Activated T-cell treated with anti-CD3 and anti-CD28 coated beads, Interleukin-2, amount 50 U/mL, for 72 hours (primary cell): ENCODE results near the gene PER1. TPM values are rescaled to one million over a fixed set of nuclear protein-coding genes. Genes with fewer than 3 reads are reported as not detected.

ENCODE experiments used
- ATAC-seq, 2 donors: fragments of 150-1000 bp; cut with Tn5 transposase; replicated peaks in 1 of 2; 2 replicates each; pipeline ENCODE4 v1.10.0; 2021; ENCODE audit warnings: moderate library complexity in 2 of 2, mild to moderate bottlenecking in 1 of 2
- DNase-seq, 2 donors: peaks; one replicate each; pipeline ENCODE4 v3.0.0; 2021 to 2022; ENCODE audit warnings: mixed read lengths in 1 of 2
- H3K27ac Mint-ChIP-seq: one replicate; pipeline ENCODE4 v1.8.0; 2022; ENCODE audit warnings: mild to moderate bottlenecking, moderate library complexity, mixed read lengths
- H3K27me3 Mint-ChIP-seq: one replicate; pipeline ENCODE4 v1.8.0; 2022; ENCODE audit warnings: low read depth, mixed read lengths
- H3K36me3 Mint-ChIP-seq, 2 donors: one replicate each; pipeline ENCODE4 v1.8.0; 2022; ENCODE audit warnings: mixed read lengths in 2 of 2, mild to moderate bottlenecking in 1 of 2; ENCODE audit not compliant: insufficient read depth in 2 of 2
- H3K4me1 Mint-ChIP-seq: one replicate; pipeline ENCODE4 v1.8.0; 2022; ENCODE audit warnings: low read depth, mixed read lengths
- H3K4me3 Mint-ChIP-seq, 2 donors: one replicate each; pipeline ENCODE4 v1.8.0; 2022; ENCODE audit warnings: mild to moderate bottlenecking in 2 of 2, mixed read lengths in 2 of 2, moderate library complexity in 2 of 2
- H3K9me3 Mint-ChIP-seq, 2 donors: one replicate each; pipeline ENCODE4 v1.8.0; 2022; ENCODE audit warnings: mixed read lengths in 2 of 2
- total RNA-seq, 2 donors: library from RNA; stranded (reverse); gene quantifications; one replicate each; pipeline ENCODE4 v1.2.3, GENCODE V29; 2022

PER1 gene
- total RNA-seq, 2 donors from 2014 or later, result 58.2 to 78.5 TPM

DNA sequence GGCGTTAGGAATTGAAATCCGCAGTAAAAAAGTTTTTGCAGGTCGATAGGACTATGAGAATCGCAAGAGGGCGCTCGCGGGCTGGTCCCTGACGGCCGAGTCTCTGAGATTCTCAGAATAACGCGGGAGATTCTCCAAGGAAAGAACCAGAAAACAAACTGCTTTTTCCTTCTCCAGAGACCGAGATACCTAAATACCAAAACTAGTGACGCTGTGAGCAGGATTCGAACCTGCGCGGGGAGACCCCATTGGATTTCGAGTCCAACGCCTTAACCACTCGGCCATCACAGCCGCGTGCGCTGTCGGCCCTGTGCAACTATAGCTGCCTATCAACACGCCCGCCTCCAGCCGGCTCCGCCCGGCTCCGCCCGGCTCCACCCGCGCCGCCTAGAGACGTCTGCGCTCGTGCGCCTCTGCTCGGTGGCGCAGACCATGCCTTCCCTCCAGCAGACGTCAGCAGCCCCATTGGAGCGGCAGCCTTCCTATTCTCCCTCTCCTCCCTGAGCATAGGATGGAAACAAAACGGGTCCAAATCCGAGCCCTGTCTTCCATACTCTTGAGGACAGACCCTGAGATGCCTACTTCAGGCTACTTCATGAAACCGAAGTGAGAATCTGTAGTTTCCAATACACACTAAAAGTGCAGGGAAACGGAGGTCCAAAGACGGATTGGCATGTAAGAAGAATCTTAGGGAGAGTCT, 13.4 kb downstream of the PER1 start:
- Mint-ChIP-seq H3K4me1 (no peaks in the 10 kb centered on the region), H3K27me3 (no peaks in the 10 kb centered on the region), H3K36me3 (peaks cover 5 to 7% of the 10 kb centered on the region in 2 donors), H3K4me3 (no peak overlapping the region), H3K9me3 (no peaks in the 10 kb centered on the region), H3K27ac (no peak overlapping the region)
- DNase-seq (peak; percentile 96 to 97), ATAC-seq (peak; percentile 94)

- no peaks in the 10 kb centered on the region for H3K27me3 Mint-ChIP-seq
- ATAC-seq (no peak), DNase-seq (no peak)
- no peaks in the 10 kb centered on the region for H3K9me3 Mint-ChIP-seq
- no peak overlapping the region for H3K27ac Mint-ChIP-seq
- no peaks in the 10 kb centered on the region for H3K4me1 Mint-ChIP-seq
- peaks cover 5 to 7% of the 10 kb centered on the region in 2 donors for H3K36me3 Mint-ChIP-seq
- H3K4me3 Mint-ChIP-seq, result no peak overlapping the region
Measured at GRCh38 chr17:8138374-8138671, 13.9 kb downstream of the PER1 start.

GRCh38 chr17:8137645-8138373, 14.4 kb downstream of the PER1 start:
- Mint-ChIP-seq H3K27me3 (no peaks in the 10 kb centered on the region), H3K4me3 (no peak overlapping the region), H3K27ac (no peak overlapping the region), H3K9me3 (no peaks in the 10 kb centered on the region), H3K36me3 (peaks cover 5 to 7% of the 10 kb centered on the region in 2 donors), H3K4me1 (no peaks in the 10 kb centered on the region)
- DNase-seq (no peak), ATAC-seq (no peak)

DNA sequence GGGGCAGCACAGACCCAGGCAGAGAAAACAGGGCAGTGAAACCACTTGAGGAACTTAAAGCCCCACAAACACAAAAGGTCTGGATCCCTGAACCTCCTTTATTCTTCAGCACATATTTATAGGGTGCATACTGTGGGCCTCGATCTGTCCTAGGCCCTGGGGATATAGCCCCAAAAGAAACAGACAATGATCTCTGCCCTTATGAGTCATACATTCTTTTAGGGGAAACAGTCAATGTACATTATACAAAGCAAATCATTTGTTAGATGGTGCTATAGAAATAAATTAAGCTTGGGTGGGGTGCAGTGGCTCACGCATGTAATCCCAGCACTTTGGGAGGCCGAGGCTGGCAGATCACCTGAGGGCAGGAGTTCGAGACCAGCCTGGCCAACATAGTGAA, 18.3 kb downstream of the PER1 start:
- Mint-ChIP-seq H3K36me3 (no peaks in the 10 kb centered on the region), H3K4me1 (peaks cover 6% of the 10 kb centered on the region), H3K9me3 (no peaks in the 10 kb centered on the region), H3K4me3 (no peak overlapping the region), H3K27me3 (no peaks in the 10 kb centered on the region), H3K27ac (no peak overlapping the region)
- DNase-seq (no peak), ATAC-seq (no peak)

GRCh38 chr17:8133399-8133798, 18.8 kb downstream of the PER1 start:
- Mint-ChIP-seq H3K27me3 (no peaks in the 10 kb centered on the region), H3K4me3 (no peak overlapping the region), H3K36me3 (no peaks in the 10 kb centered on the region), H3K4me1 (peaks cover 6% of the 10 kb centered on the region), H3K9me3 (no peaks in the 10 kb centered on the region), H3K27ac (no peak overlapping the region)
- ATAC-seq (no peak), DNase-seq (no peak)

- Mint-ChIP-seq H3K27ac (no peak overlapping the region), H3K27me3 (no peaks in the 10 kb centered on the region), H3K9me3 (no peaks in the 10 kb centered on the region), H3K36me3 (no peaks in the 10 kb centered on the region), H3K4me1 (peaks cover 11% of the 10 kb centered on the region), H3K4me3 (no peak overlapping the region)
- DNase-seq, result no peak
- ATAC-seq, result peak; percentile 61 to 67
Measured at GRCh38 chr17:8131844-8132441, 20.3 kb downstream of the PER1 start.

GRCh38 chr17:8128125-8128784, 23.9 kb downstream of the PER1 start:
- Mint-ChIP-seq H3K4me1 (peaks cover 47% of the 10 kb centered on the region), H3K27me3 (peaks cover 16% of the 10 kb centered on the region), H3K27ac (no peak overlapping the region), H3K4me3 (no peak overlapping the region), H3K9me3 (no peaks in the 10 kb centered on the region), H3K36me3 (peaks cover 3 to 9% of the 10 kb centered on the region in 2 donors)
- no peak for DNase-seq
- ATAC-seq, result no peak

- Mint-ChIP-seq H3K4me1 (peaks cover 46% of the 10 kb centered on the region), H3K27ac (peak overlapping the region; percentile 84), H3K4me3 (peak overlapping the region; percentile 88 to 89), H3K27me3 (peaks cover 25% of the 10 kb centered on the region), H3K36me3 (peaks cover 3 to 12% of the 10 kb centered on the region in 2 donors), H3K9me3 (no peaks in the 10 kb centered on the region)
- ATAC-seq (peak; percentile 49 to 50), DNase-seq (peak; percentile 63 to 67)
Measured at GRCh38 chr17:8126491-8127066, 25.6 kb downstream of the PER1 start.

DNA sequence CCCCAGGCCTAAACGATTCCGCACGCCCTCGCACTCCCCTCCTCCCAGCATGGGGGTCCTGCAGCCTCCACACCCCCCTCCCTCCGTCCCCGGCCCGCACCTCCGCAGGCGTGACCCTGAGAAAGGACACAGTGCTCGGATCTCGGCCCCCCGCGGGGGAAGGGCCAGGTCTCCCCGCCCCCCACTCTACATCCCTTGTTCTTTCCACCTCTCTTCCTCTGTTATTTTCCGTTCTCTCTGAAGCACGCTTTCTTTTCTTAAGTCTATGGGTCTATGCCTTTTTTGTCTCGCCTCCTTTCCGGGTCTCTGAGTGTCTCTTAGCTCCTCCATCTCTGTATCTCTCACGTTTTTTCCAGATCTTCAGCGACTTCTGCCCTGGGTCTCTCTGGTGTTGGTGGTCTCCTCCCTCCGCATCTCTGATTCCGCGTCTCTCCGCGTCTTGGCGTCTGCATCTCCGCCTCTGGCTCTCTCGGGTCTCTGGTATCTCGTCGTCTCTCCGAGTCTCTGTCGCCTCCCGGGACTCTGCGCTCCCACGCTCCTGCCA, 26.2 kb downstream of the PER1 start:
- Mint-ChIP-seq H3K4me3 (peak overlapping the region; percentile 83 to 88), H3K27ac (peak overlapping the region; percentile 98), H3K4me1 (peaks cover 48% of the 10 kb centered on the region), H3K36me3 (peaks cover 3 to 12% of the 10 kb centered on the region in 2 donors), H3K27me3 (peaks cover 25% of the 10 kb centered on the region), H3K9me3 (no peaks in the 10 kb centered on the region)
- DNase-seq (peak in 1 of 2 donors; percentile 34), ATAC-seq (no peak)

- peak overlapping the region; percentile 83 to 88 for H3K4me3 Mint-ChIP-seq
- peaks cover 54% of the 10 kb centered on the region for H3K4me1 Mint-ChIP-seq
- DNase-seq, result peak; percentile 82 to 91
- peaks cover 3 to 12% of the 10 kb centered on the region in 2 donors for H3K36me3 Mint-ChIP-seq
- H3K9me3 Mint-ChIP-seq, result no peaks in the 10 kb centered on the region
- H3K27me3 Mint-ChIP-seq, result peaks cover 25% of the 10 kb centered on the region
- peak overlapping the region; percentile 98 for H3K27ac Mint-ChIP-seq
- peak; percentile 26 to 29 for ATAC-seq
Measured at GRCh38 chr17:8125154-8125946, 26.9 kb downstream of the PER1 start.

- peak; percentile 38 to 58 for DNase-seq
- H3K27ac Mint-ChIP-seq, result peak overlapping the region; percentile 67
- peaks cover 3 to 15% of the 10 kb centered on the region in 2 donors for H3K36me3 Mint-ChIP-seq
- no peak for ATAC-seq
- H3K27me3 Mint-ChIP-seq, result peaks cover 25% of the 10 kb centered on the region
- peaks cover 62% of the 10 kb centered on the region for H3K4me1 Mint-ChIP-seq
- peak overlapping the region; percentile 83 to 88 for H3K4me3 Mint-ChIP-seq
- no peaks in the 10 kb centered on the region for H3K9me3 Mint-ChIP-seq
Measured at GRCh38 chr17:8124350-8125153, 27.7 kb downstream of the PER1 start.
